ENCODE results near the gene INSM2.

The INSM2 gene

GRCh38 chr14:35565871-35566464 is 32.0 kb downstream of the INSM2 start:
- no peak for TF ChIP-seq GATA2 (IDR thresholded peaks at IDR 0.05; ENCODE audit: low read depth, low read length)
- no peak for TF ChIP-seq GATA3 (IDR thresholded peaks at IDR 0.05; ENCODE audit: low read depth, low read length)

- TF ChIP-seq GATA2 (IDR thresholded peaks at IDR 0.05; ENCODE audit: low read depth, low read length) (no peak), GATA3 (IDR thresholded peaks at IDR 0.05; ENCODE audit: low read depth, low read length) (no peak)
These were observed 37.6 kb downstream of the INSM2 start for GRCh38 chr14:35571598-35571997.

GRCh38 chr14:35573911-35574310 is 39.9 kb downstream of the INSM2 start:
- TF ChIP-seq GATA3 (IDR thresholded peaks at IDR 0.05; ENCODE audit: low read depth, low read length) (peak; percentile 98), GATA2 (IDR thresholded peaks at IDR 0.05; ENCODE audit: low read depth, low read length) (peak; percentile 72)

- TF ChIP-seq GATA2 (IDR thresholded peaks at IDR 0.05; ENCODE audit: low read depth, low read length), result no peak
- TF ChIP-seq GATA3 (IDR thresholded peaks at IDR 0.05; ENCODE audit: low read depth, low read length), result no peak
These were observed 42.3 kb downstream of the INSM2 start for GRCh38 chr14:35576260-35576659.

- TF ChIP-seq GATA3 (IDR thresholded peaks at IDR 0.05; ENCODE audit: low read depth, low read length) (no peak), GATA2 (IDR thresholded peaks at IDR 0.05; ENCODE audit: low read depth, low read length) (no peak)
These were observed 42.9 kb downstream of the INSM2 start for GRCh38 chr14:35576856-35577255.

- TF ChIP-seq GATA3 (IDR thresholded peaks at IDR 0.05; ENCODE audit: low read depth, low read length) (no peak), GATA2 (IDR thresholded peaks at IDR 0.05; ENCODE audit: low read depth, low read length) (no peak)
These were observed 44.2 kb downstream of the INSM2 start for GRCh38 chr14:35578135-35578534.

- TF ChIP-seq GATA3 (IDR thresholded peaks at IDR 0.05; ENCODE audit: low read depth, low read length), result no peak
- no peak for TF ChIP-seq GATA2 (IDR thresholded peaks at IDR 0.05; ENCODE audit: low read depth, low read length)
These were observed 44.7 kb downstream of the INSM2 start for GRCh38 chr14:35578639-35579038.

All from SH-SY5Y (cell line).